Amniotic epithelial cell (primary cell): ENCODE measurements around the gene MOB3B.

ENCODE experiments used
- DNase-seq: peaks from one replicate; pipeline ENCODE4 v3.0.0-alpha.2; 2010; ENCODE audit warnings: low read depth

Gene MOB3B

GRCh38 chr9:27529316-27530278 is at the start of gene MOB3B:
Gene MOB3B (minus strand): TSS chr9:27529814. CDS start chr9:27455550, 74,264 bp downstream.
- DNase-seq: peak; percentile 48

GRCh38 chr9:27573634-27574590 is 44.3 kb upstream of the MOB3B start:
- DNase-seq: peak; percentile 100

GRCh38 chr9:27572918-27573633 is 43.5 kb upstream of the MOB3B start, which contains the start of gene C9orf72:
Gene C9orf72 (minus strand): TSS chr9:27573481. CDS start chr9:27567120, 6,361 bp downstream.
- no peak for DNase-seq

- DNase-seq: peak; percentile 40
These were observed 42.9 kb upstream of the MOB3B start for GRCh38 chr9:27572566-27572917.

- DNase-seq: no peak
These were observed 42.4 kb upstream of the MOB3B start for GRCh38 chr9:27572061-27572460.

GRCh38 chr9:27571011-27571410 is 41.4 kb upstream of the MOB3B start:
- no peak for DNase-seq

GRCh38 chr9:27569406-27569805 is 39.8 kb upstream of the MOB3B start:
- DNase-seq: no peak

GRCh38 chr9:27566118-27566517 is 36.5 kb upstream of the MOB3B start:
- no peak for DNase-seq

- DNase-seq: no peak
These were observed 36.1 kb upstream of the MOB3B start for GRCh38 chr9:27565696-27566095.

- no peak for DNase-seq
These were observed 35.1 kb upstream of the MOB3B start for GRCh38 chr9:27564670-27565069.

GRCh38 chr9:27563738-27564430 is 34.3 kb upstream of the MOB3B start:
- DNase-seq: no peak

- DNase-seq: no peak
These were observed 32.1 kb upstream of the MOB3B start for GRCh38 chr9:27561685-27562084.

- no peak for DNase-seq
These were observed 30.8 kb upstream of the MOB3B start for GRCh38 chr9:27560457-27560856.

GRCh38 chr9:27558307-27558706 is 28.7 kb upstream of the MOB3B start:
- DNase-seq: no peak

GRCh38 chr9:27556470-27556869 is 26.9 kb upstream of the MOB3B start:
- no peak for DNase-seq

- no peak for DNase-seq
These were observed 25.1 kb upstream of the MOB3B start for GRCh38 chr9:27554712-27555111.

GRCh38 chr9:27549196-27549755 is 19.7 kb upstream of the MOB3B start:
- DNase-seq: no peak

- DNase-seq: peak; percentile 51
These were observed 18.6 kb upstream of the MOB3B start for GRCh38 chr9:27548055-27548741.

- DNase-seq: no peak
These were observed 15.9 kb upstream of the MOB3B start for GRCh38 chr9:27545471-27545870.

GRCh38 chr9:27542508-27542907 is 12.9 kb upstream of the MOB3B start:
- DNase-seq: no peak
